Aortic smooth muscle cell (primary cell): Measurements from ENCODE around the gene C6orf118. TPM values are rescaled to one million over a fixed set of nuclear protein-coding genes. Genes with fewer than 3 reads are reported as not detected.

Source experiments
- total RNA-seq: library from RNA; depleted of rRNA; stranded (reverse); fragments of >200 nt; gene quantifications from 2 replicates; pipeline ENCODE4 v1.2.3, GENCODE V29; 2014

C6orf118 gene
- not detected in 2 replicates for total RNA-seq

GRCh38 chr6:165308926-165309731 is at the start of gene C6orf118:
Gene C6orf118 (minus strand): TSS chr6:165309605. CDS start chr6:165309586, 19 bp downstream.

